HL-60 (cell line): Measurements from ENCODE around the gene DLG5.

ENCODE experiments used
- DNase-seq, 2 experiments: peaks; one replicate each; pipeline ENCODE4 v3.0.0-alpha.2; 2010 to 2020; ENCODE audit warnings: low read depth in 1 of 2, low spot score in 1 of 2
- H3K27ac ChIP-seq: fragments of 250-450 bp; sonication (Bioruptor Pico); replicated peaks from 2 replicates; pipeline ENCODE4 v1.5.1; 2020; ENCODE audit warnings: mild to moderate bottlenecking, moderate library complexity
- H3K27me3 ChIP-seq: fragments of 250-450 bp; sonication (Bioruptor Pico); 2 replicates; pipeline ENCODE4 v1.5.1; 2021; ENCODE audit warnings: mild to moderate bottlenecking, moderate library complexity; ENCODE audit not compliant: insufficient read depth, poor library complexity, severe bottlenecking
- H3K4me3 ChIP-seq: replicated peaks from 2 replicates; pipeline ENCODE4 v1.5.1; 2011; ENCODE audit warnings: mild to moderate bottlenecking, control low read depth, low read length; ENCODE audit not compliant: insufficient read depth
- GABPA ChIP-seq: IDR thresholded peaks from 2 replicates; pipeline ENCODE4 v1.6.1; 2012; ENCODE audit warnings: low read depth
- POLR2AphosphoS5 ChIP-seq: IDR thresholded peaks from 2 replicates; pipeline ENCODE4 v1.6.1; 2012; ENCODE audit warnings: low read depth
- SPI1 ChIP-seq: IDR thresholded peaks from 2 replicates; pipeline ENCODE4 v1.6.1; 2012; ENCODE audit warnings: low read depth, mild to moderate bottlenecking, borderline replicate concordance
- TF ChIP-seq, protein P1 (sequence below): IDR thresholded peaks from 2 replicates; pipeline ENCODE4 v1.6.1; 2012; ENCODE audit warnings: low read depth; ENCODE audit not compliant: insufficient replicate concordance
- TF ChIP-seq, protein P2 (sequence below): IDR thresholded peaks from one replicate; pipeline ENCODE4 v1.5.1; 2011; ENCODE audit warnings: low read length, control low read depth, inconsistent platforms; ENCODE audit not compliant: insufficient read depth

DLG5 gene

DNA sequence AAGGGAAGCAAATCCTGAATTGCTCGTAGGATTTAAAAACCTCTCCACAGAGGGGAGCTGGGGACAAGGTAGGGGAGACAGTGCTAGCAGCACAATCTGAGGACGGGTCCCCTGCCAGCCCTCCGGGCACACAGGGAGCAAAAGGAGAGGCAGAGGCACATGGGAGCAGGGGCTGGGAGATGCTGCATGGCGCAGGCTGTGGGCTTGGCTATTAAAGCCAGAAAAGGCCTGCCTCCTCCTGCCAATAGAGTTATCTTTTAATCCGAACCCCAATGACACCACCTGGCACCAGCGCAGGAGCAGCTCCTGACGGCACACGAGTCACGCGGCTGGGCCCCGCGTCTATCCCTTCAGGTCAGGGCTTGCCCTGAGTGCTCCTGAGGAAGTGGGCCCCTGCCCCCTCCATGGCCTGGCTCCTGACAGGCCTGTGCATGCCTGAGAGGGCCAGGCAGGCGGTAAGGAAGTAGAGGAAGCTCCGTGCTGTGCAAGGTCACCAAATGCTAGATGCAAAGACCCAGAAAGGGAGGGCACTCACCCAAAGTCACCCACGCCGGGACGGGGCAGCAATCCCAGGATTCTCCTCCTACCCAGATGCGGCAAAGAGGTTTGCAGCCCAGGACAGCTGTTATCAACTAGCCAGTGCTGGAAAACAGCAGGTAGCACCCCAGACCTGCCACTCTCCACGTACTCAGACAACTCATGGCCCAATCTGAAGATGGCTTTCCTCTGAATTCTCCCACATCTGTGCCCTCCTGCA, 28.1 kb downstream of the DLG5 start:
- peak; percentile 39; the same call in 1 of the 2 replicates for TF ChIP-seq SPI1
- TF ChIP-seq POLR2AphosphoS5: no peak
- Histone ChIP-seq H3K4me3 (no peak overlapping the region), H3K27me3 (peaks cover under 1% of the 10 kb centered on the region), H3K27ac (no peak overlapping the region)
- no peak for DNase-seq

DNA sequence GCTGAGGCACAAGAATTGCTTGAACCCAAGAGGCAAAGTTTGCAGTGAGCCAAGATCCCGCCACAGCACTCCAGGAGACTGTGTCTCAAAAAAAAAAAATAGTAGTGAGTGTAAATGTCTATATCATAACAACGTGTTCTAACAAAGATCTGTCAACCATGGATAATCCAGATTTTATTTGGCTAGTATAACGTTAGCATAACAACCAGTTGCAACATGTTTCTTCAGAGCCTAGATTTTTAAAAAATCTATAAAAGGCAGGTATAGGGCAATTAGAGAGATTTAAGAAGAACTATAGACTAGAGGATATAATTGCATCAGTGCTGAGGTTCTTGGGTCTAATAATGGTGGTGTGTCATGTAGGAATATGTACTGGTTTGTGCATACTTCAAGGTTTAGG, 30.5 kb downstream of the DLG5 start:
- Histone ChIP-seq H3K27ac (no peak overlapping the region), H3K4me3 (no peak overlapping the region), H3K27me3 (peaks cover 3% of the 10 kb centered on the region)
- DNase-seq: no peak
- TF ChIP-seq, protein P1, sequence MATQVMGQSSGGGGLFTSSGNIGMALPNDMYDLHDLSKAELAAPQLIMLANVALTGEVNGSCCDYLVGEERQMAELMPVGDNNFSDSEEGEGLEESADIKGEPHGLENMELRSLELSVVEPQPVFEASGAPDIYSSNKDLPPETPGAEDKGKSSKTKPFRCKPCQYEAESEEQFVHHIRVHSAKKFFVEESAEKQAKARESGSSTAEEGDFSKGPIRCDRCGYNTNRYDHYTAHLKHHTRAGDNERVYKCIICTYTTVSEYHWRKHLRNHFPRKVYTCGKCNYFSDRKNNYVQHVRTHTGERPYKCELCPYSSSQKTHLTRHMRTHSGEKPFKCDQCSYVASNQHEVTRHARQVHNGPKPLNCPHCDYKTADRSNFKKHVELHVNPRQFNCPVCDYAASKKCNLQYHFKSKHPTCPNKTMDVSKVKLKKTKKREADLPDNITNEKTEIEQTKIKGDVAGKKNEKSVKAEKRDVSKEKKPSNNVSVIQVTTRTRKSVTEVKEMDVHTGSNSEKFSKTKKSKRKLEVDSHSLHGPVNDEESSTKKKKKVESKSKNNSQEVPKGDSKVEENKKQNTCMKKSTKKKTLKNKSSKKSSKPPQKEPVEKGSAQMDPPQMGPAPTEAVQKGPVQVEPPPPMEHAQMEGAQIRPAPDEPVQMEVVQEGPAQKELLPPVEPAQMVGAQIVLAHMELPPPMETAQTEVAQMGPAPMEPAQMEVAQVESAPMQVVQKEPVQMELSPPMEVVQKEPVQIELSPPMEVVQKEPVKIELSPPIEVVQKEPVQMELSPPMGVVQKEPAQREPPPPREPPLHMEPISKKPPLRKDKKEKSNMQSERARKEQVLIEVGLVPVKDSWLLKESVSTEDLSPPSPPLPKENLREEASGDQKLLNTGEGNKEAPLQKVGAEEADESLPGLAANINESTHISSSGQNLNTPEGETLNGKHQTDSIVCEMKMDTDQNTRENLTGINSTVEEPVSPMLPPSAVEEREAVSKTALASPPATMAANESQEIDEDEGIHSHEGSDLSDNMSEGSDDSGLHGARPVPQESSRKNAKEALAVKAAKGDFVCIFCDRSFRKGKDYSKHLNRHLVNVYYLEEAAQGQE: no peak
- no peak for TF ChIP-seq POLR2AphosphoS5
- TF ChIP-seq SPI1: no peak
- no peak for TF ChIP-seq GABPA

DNA sequence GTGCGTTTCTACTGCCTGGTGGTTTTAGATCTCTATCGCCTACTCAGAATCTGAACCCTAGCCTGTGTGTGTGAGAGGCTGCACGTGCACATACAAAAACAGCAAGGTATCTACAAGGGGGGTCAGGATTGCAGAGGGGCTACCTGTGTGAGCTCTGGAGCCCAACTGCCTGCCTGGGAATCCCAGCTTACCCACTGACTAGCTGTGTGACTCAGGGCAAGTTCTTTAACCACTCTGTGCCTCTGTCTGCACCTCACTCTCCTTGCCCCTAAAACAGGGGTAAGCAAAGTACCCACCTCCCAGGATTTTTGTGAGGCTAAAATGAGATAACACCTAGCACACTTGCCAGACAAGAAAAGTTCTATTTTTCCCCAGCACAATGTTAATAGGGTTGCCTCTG, 32.5 kb downstream of the DLG5 start:
- no peak overlapping the region for H3K4me3 ChIP-seq

DNA sequence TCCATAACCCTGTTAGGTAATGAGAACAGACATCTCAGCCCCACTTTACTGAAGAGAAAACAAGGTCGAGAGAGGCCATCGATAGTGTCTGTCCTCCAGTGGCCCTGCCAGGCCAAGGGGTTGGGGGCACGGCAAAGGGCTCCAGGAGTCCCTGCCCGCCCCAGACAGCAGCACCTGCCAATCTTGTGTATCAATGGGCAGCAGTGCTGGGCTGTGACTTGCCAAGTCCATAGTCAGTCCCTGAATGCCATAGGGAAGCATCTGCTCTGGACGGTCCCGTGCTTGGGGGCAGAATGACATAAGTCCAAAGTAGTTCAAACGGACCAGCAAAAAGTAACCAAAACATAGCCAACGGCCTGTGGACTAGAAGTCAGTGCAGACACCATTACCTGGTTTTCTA, 33.2 kb downstream of the DLG5 start:
- no peak overlapping the region for H3K4me3 ChIP-seq
- H3K27me3 ChIP-seq: peaks cover 3% of the 10 kb centered on the region
- H3K27ac ChIP-seq: no peak overlapping the region
- DNase-seq: no peak
- TF ChIP-seq, protein P2, sequence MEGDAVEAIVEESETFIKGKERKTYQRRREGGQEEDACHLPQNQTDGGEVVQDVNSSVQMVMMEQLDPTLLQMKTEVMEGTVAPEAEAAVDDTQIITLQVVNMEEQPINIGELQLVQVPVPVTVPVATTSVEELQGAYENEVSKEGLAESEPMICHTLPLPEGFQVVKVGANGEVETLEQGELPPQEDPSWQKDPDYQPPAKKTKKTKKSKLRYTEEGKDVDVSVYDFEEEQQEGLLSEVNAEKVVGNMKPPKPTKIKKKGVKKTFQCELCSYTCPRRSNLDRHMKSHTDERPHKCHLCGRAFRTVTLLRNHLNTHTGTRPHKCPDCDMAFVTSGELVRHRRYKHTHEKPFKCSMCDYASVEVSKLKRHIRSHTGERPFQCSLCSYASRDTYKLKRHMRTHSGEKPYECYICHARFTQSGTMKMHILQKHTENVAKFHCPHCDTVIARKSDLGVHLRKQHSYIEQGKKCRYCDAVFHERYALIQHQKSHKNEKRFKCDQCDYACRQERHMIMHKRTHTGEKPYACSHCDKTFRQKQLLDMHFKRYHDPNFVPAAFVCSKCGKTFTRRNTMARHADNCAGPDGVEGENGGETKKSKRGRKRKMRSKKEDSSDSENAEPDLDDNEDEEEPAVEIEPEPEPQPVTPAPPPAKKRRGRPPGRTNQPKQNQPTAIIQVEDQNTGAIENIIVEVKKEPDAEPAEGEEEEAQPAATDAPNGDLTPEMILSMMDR: no peak
- no peak for TF ChIP-seq GABPA
- no peak for TF ChIP-seq SPI1
- TF ChIP-seq POLR2AphosphoS5: no peak
- TF ChIP-seq, protein P1: no peak

More for the DNA sequence above, 32.5 kb downstream of the DLG5 start:
- H3K27me3 ChIP-seq: peaks cover 3% of the 10 kb centered on the region
- DNase-seq: no peak
- no peak overlapping the region for H3K27ac ChIP-seq
- TF ChIP-seq, protein P1: no peak
- TF ChIP-seq GABPA: no peak
- TF ChIP-seq POLR2AphosphoS5: no peak
- TF ChIP-seq SPI1: no peak
- TF ChIP-seq, protein P2: no peak
